ENCODE measurements around the gene UBTD1.

- TF ChIP-seq, protein P1, sequence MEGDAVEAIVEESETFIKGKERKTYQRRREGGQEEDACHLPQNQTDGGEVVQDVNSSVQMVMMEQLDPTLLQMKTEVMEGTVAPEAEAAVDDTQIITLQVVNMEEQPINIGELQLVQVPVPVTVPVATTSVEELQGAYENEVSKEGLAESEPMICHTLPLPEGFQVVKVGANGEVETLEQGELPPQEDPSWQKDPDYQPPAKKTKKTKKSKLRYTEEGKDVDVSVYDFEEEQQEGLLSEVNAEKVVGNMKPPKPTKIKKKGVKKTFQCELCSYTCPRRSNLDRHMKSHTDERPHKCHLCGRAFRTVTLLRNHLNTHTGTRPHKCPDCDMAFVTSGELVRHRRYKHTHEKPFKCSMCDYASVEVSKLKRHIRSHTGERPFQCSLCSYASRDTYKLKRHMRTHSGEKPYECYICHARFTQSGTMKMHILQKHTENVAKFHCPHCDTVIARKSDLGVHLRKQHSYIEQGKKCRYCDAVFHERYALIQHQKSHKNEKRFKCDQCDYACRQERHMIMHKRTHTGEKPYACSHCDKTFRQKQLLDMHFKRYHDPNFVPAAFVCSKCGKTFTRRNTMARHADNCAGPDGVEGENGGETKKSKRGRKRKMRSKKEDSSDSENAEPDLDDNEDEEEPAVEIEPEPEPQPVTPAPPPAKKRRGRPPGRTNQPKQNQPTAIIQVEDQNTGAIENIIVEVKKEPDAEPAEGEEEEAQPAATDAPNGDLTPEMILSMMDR (IDR thresholded peaks at IDR 0.05) = no peak
- TF ChIP-seq POLR2A (IDR thresholded peaks at IDR 0.05) = no peak
These were observed 23.8 kb upstream of the UBTD1 start for GRCh38 chr10:97474918-97475317.
